Bronchial epithelial cell (primary cell): Measurements from ENCODE around the gene MTX1. TPM values are rescaled to one million over a fixed set of nuclear protein-coding genes. Genes with fewer than 3 reads are reported as not detected.
A peak's percentile ranks its signal among the peaks of the same experiment; 100 is the strongest.

Experiments
- DNase-seq: peaks from one replicate; pipeline ENCODE4 v3.0.0-alpha.2; 2010; ENCODE audit warnings: low read depth
- FAIRE-seq: peaks from 2 replicates; lab custom pipeline; 2011; peaks lifted over from hg19 to GRCh38; lab: Jason Lieb, UNC
- H3K27me3 ChIP-seq: 2 replicates; pipeline ENCODE4 v1.5.1; 2011; ENCODE audit warnings: low read length; ENCODE audit not compliant: control insufficient read depth, insufficient read depth
- H3K36me3 ChIP-seq: 2 replicates; pipeline ENCODE4 v1.5.1; 2011; ENCODE audit warnings: low read length; ENCODE audit not compliant: control insufficient read depth, insufficient read depth
- H3K4me3 ChIP-seq: 2 replicates; pipeline ENCODE4 v1.5.1; 2011; ENCODE audit warnings: mild to moderate bottlenecking, low read depth, low read length, control low read depth
- CTCF ChIP-seq: IDR thresholded peaks from 2 replicates; pipeline ENCODE4 v1.5.1; 2011; ENCODE audit warnings: mild to moderate bottlenecking, moderate library complexity, low read length, control low read depth, inconsistent platforms; ENCODE audit not compliant: insufficient read depth, severe bottlenecking
- total RNA-seq: library from RNA; depleted of rRNA; stranded (reverse); fragments of >200 nt; gene quantifications from 2 replicates; pipeline ENCODE4 v1.2.1, GENCODE V29; 2014

The MTX1 gene
- total RNA-seq, 1 donor from 2014 or later, result 48.4 TPM

DNA sequence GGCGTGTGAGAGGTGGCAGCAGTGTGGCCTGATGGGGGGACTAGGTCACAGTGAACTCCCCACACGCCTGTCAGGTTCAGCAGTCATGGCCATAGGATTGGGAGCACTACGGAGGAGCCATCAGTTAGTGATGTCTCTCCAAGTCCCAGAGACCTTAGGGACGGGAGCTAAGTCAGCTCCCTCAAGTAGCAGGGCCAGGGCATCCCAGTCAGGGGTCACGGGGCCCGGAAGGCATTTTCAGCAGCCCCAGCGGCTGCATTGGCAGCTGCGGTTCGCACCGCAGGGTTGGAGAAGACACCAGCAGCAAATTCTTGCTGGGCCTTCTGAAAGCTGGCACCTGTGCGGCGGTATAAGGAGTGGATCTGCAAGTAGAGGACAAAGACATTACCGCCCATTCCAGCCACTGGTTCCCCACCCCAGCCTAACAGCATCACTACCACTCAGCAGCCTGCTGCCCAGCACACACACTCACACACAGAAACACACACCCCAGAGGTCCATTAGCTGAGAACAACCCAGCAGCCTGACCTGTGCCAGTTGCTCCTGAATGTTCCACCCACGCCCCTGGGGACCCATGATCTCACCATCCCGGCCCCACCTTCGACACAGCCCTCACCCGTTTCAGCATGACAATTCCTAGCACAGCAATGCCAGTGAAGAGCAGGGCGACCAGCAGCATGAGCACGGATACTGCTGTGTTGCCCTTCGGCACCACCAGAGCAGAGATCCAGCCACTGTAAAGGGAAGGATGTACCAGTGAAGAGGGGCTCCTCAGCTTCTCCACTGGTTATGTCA lies 47.8 kb downstream of the MTX1 start:
- Histone ChIP-seq H3K4me3 (no peak overlapping the region), H3K27me3 (no peaks in the 10 kb centered on the region), H3K36me3 (peaks cover 8% of the 10 kb centered on the region)
- no peak for FAIRE-seq
- no peak for DNase-seq
- no peak for TF ChIP-seq CTCF

- Histone ChIP-seq H3K4me3 (no peak overlapping the region), H3K27me3 (no peaks in the 10 kb centered on the region), H3K36me3 (peaks cover 18% of the 10 kb centered on the region)
- no peak for FAIRE-seq
- TF ChIP-seq CTCF, result no peak
- no peak for DNase-seq
Observed at GRCh38 chr1:155260276-155260675, 51.8 kb downstream of the MTX1 start.

DNA sequence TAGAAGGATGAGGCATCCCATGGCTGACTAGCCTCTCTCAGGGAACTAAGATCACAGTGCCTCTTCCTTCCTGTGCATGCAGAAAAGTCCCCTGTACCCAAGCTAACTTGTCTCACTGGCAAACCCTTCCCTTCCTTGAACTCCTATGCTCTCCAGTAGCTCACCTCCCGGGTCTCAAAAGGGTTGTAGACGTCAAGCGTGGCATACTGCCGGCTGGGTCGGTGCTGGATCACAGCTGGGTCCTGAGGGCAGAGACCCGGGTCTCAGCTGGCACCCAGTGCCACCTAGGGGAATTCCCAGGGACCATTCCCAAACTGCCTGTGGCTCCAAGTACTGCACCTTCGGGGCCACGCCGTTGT lies 53.0 kb downstream of the MTX1 start:
- peaks cover 20% of the 10 kb centered on the region for H3K36me3 ChIP-seq

DNA sequence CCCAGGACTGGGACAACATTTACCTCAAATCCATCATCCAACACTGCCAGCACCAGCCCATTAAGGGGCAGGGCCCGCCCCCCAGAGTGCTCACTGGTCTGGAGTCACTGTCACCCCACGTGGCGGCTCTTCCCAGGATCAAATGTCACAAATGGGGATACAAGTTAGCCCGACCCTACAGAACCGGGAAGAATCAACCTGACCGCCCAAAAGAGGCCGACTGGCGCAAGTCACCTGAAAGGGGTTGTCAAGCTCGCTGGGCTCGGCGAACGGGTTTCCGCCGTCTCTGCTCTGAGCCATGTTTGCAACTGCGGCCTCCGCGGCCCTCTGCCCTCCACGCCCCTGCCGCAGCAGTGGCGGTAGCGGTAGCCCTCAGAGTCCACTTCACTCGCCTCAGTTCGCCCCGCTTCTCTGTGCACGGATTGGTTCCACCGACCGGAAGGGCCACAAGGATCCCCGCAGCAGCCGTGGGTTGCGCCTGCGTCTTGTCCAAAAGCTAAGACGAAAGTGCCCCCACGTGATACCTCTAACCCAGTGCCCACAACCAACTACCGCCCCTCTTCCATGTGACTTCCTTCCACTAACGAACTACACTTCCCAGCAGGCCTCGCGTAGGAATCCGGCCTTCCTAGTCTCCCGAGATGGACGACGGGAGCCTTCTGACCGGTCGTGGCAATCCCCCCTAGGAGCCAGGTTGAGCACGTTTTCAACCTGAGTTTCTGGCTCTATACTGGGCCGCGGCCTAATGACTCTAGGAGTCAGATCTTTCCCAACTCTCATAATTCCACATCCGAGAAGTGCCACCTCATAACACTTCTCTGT lies 53.6 kb downstream of the MTX1 start, which contains the start of gene SCAMP3:
SCAMP3 (minus strand) TSS at position 509 of the 822 bp plus-strand sequence; CDS start at position 300, 209 bp downstream.
- FAIRE-seq, result no peak
- Histone ChIP-seq H3K36me3 (peaks cover 25% of the 10 kb centered on the region), H3K4me3 (peak within 1 kb of the TSS; percentile 52), H3K27me3 (no peaks in the 10 kb centered on the region)
- peak; percentile 97 for DNase-seq
- no peak for TF ChIP-seq CTCF

More for the DNA sequence above, 53.0 kb downstream of the MTX1 start:
- DNase-seq (no peak), FAIRE-seq (no peak)
- TF ChIP-seq CTCF, result no peak
- no peaks in the 10 kb centered on the region for H3K27me3 ChIP-seq
- peak overlapping the region; percentile 52 for H3K4me3 ChIP-seq

DNA sequence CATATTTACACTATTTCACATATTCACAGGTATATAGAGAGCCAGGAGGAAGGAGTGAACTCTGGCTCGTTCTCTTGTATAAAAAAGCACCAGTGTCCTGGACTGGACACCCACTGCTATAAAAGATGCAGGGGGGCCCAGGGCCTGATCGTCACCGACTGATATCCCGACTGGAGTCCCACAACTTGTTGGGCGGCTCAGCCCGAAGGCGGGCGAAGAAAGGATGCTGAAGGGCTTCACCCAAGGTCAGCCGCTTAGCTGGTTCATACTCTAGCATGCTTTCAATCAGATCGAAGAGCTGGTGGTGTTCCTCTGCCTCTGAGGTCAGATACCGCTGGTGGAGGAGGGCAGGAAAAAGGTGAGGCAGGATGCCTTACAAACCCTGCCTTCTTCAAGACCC lies 54.6 kb downstream of the MTX1 start:
- H3K4me3 ChIP-seq, result no peak overlapping the region
- FAIRE-seq, result no peak
- DNase-seq, result no peak
- peaks cover 28% of the 10 kb centered on the region for H3K36me3 ChIP-seq
- no peaks in the 10 kb centered on the region for H3K27me3 ChIP-seq
- TF ChIP-seq CTCF, result no peak

Other genes with a start within 250 kb of the MTX1 start
- 7.4 and 20.0 TPM in 2 replicates for gene PYGO2, start 246.9 kb upstream of the MTX1 start, total RNA-seq
- 216 and 351 TPM in 2 replicates for gene SHC1, start 237.9 kb upstream of the MTX1 start, total RNA-seq
- gene CKS1B, start 234.0 kb upstream of the MTX1 start, total RNA-seq, result 56.3 and 76.9 TPM in 2 replicates
- 40.8 and 49.3 TPM in 2 replicates for gene FLAD1, start 225.4 kb upstream of the MTX1 start, total RNA-seq
- gene LENEP, start 215.1 kb upstream of the MTX1 start, total RNA-seq, result 0.51 TPM in 1 of 2 replicates, not detected in the other
- 46.1 and 112 TPM in 2 replicates for gene ZBTB7B, start 205.9 kb upstream of the MTX1 start, total RNA-seq
- gene DCST2, start 174.9 kb upstream of the MTX1 start, total RNA-seq, result under 0.01 and 0.13 TPM in 2 replicates
- not detected in 2 replicates for gene DCST1, start 174.9 kb upstream of the MTX1 start, total RNA-seq
- gene ADAM15, start 157.4 kb upstream of the MTX1 start, total RNA-seq, result 181 and 322 TPM in 2 replicates
- gene EFNA4, start 145.0 kb upstream of the MTX1 start, total RNA-seq, result 8.7 and 12.9 TPM in 2 replicates
- 3.7 and 11.9 TPM in 2 replicates for gene EFNA3, start 129.9 kb upstream of the MTX1 start, total RNA-seq
- gene EFNA1, start 80.8 kb upstream of the MTX1 start, total RNA-seq, result 31.9 and 54.3 TPM in 2 replicates
- gene SLC50A1, start 72.8 kb upstream of the MTX1 start, total RNA-seq, result 149 and 161 TPM in 2 replicates
- gene DPM3, start 68.2 kb upstream of the MTX1 start, total RNA-seq, result 37.4 and 43.5 TPM in 2 replicates
- 76.3 and 133 TPM in 2 replicates for gene KRTCAP2, start 35.4 kb upstream of the MTX1 start, total RNA-seq
- 0.26 and 0.64 TPM in 2 replicates for gene TRIM46, start 34.8 kb upstream of the MTX1 start, total RNA-seq
- 16.3 and 19.6 TPM in 2 replicates for gene THBS3, start 798 bp upstream of the MTX1 start, total RNA-seq
- 3.2 and 3.7 TPM in 2 replicates for gene ENTREP3, start 46.8 kb downstream of the MTX1 start, total RNA-seq
- gene SCAMP3, start 53.7 kb downstream of the MTX1 start, total RNA-seq, result 23.4 and 26.9 TPM in 2 replicates
- gene CLK2, start 64.8 kb downstream of the MTX1 start, total RNA-seq, result 19.7 and 23.4 TPM in 2 replicates
- gene HCN3, start 68.8 kb downstream of the MTX1 start, total RNA-seq, result 0.90 and 1.1 TPM in 2 replicates
- gene PKLR, start 92.7 kb downstream of the MTX1 start, total RNA-seq, result not detected in 2 replicates
- gene FDPS, start 100.2 kb downstream of the MTX1 start, total RNA-seq, result 103 and 167 TPM in 2 replicates
- gene RUSC1, start 112.2 kb downstream of the MTX1 start, total RNA-seq, result 13.2 and 20.6 TPM in 2 replicates